Peyer's patch (tissue), 4 donors: Measurements from ENCODE around the gene CD38. TPM values are rescaled to one million over a fixed set of nuclear protein-coding genes. Genes with fewer than 3 reads are reported as not detected.
"Not testable (repeated sequence)": the region's sequence is repeated elsewhere in the genome, so short reads cannot be mapped to it uniquely, and the experiment has no call there.

ENCODE experiments used
- DNase-seq, 3 donors: peaks; one replicate each; pipeline ENCODE4 v3.0.0-alpha.2; 2017 to 2019
- H3K27ac ChIP-seq, 4 donors: fragments of 200-600 bp; sonication (generic); one replicate each; pipeline ENCODE4 v1.5.1; 2016 to 2019
- H3K27me3 ChIP-seq, 2 donors: fragments of 200-600 bp; sonication (generic); one replicate each; pipeline ENCODE4 v1.5.1; 2019
- H3K36me3 ChIP-seq, 3 donors: fragments of 200-600 bp; sonication (generic); one replicate each; pipeline ENCODE4 v1.5.1; 2016 to 2019
- H3K4me1 ChIP-seq, 4 donors: fragments of 200-600 bp; sonication (generic); one replicate each; pipeline ENCODE4 v1.5.1; 2016 to 2019
- H3K4me3 ChIP-seq, 4 donors: fragments of 200-600 bp; sonication (generic); 1 replicate in 3 of 4; 2 replicates in 1 of 4; pipeline ENCODE4 v1.5.1; 2016 to 2019; ENCODE audit warnings: mild to moderate bottlenecking in 1 of 4
- H3K9me3 ChIP-seq, 4 donors: fragments of 200-600 bp; sonication (generic); one replicate each; pipeline ENCODE4 v1.5.1; 2016 to 2019; ENCODE audit warnings: mild to moderate bottlenecking in 1 of 4
- POLR2A ChIP-seq, 2 donors: fragments of 450-650 bp; IDR thresholded peaks; one replicate each; pipeline ENCODE4 v1.5.1; 2017; ENCODE audit warnings: antibody characterized with exemption in 2 of 2, mild to moderate bottlenecking in 2 of 2, moderate library complexity in 2 of 2
- total RNA-seq, 4 donors: library from RNA; depleted of rRNA; stranded (reverse); fragments of >200 nt; gene quantifications; one replicate each; pipeline ENCODE4 v1.1.0, GENCODE V29; 2016
- TF ChIP-seq, protein P1 (sequence below), 6 experiments: fragments of 450-650 bp in 4 of 6; fragments of 200-600 bp in 2 of 6; sonication (generic) in 1 of 6; IDR thresholded peaks; one replicate each; pipeline ENCODE4 v1.5.1; 2017 to 2019; ENCODE audit warnings: antibody characterized with exemption in 6 of 6, mild to moderate bottlenecking in 3 of 6, moderate library complexity in 1 of 6

The CD38 gene
- total RNA-seq, 4 donors from 2014 or later, result 2.1 to 19.0 (median 3.9) TPM

DNA sequence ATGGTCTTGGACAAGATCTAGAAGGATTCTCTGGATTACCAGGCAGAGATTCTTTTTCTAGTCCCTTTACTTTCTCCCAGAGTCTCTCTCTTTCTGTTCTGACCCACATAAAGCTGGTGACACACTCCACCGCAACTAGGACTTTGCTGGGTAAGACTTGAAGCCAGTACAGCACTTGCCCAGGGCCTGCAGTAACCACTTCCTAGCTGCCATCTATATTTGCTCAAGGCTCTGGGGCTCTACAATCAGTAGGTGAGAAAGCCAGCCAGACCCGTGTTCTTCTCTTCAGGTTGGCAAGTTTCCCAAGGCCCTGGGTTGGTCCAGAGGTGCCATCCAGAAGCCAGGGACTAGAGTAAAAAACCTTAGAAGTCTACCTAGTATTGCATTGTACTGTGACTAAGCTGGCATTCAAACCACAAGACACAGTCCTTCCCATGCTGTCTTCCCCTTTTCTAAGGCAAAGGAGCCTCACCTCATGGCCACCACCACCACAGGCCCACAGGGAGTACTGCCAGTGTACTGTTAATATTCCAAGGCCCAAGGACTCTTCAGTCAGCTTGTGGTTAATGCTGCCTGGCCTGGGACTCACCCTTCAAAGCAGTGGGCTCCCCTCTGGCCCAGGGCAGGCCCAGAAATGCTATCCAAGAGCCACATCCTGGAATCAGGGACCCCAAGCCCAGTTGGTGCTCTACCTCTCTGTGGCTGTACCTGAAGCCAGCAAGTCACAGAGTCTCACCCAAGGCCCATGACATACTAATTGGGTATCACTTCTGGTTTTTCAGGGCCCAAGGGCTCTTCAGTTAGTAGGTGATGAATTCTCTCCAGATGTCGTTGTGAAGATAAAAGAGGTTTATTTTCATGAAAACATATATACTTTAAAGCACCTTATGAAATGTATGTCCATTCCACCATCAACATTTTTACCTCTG lies 54.7 kb downstream of the CD38 start:
- Histone ChIP-seq H3K9me3 (no peaks in the 10 kb centered on the region), H3K4me1 (no peaks in the 10 kb centered on the region), H3K36me3 (no peaks in the 10 kb centered on the region), H3K4me3 (no peak overlapping the region), H3K27me3 (no peaks in the 10 kb centered on the region), H3K27ac (no peak overlapping the region)
- DNase-seq, result no peak
- no peak for TF ChIP-seq POLR2A (IDR thresholded peaks at IDR 0.05)
- TF ChIP-seq, protein P1, sequence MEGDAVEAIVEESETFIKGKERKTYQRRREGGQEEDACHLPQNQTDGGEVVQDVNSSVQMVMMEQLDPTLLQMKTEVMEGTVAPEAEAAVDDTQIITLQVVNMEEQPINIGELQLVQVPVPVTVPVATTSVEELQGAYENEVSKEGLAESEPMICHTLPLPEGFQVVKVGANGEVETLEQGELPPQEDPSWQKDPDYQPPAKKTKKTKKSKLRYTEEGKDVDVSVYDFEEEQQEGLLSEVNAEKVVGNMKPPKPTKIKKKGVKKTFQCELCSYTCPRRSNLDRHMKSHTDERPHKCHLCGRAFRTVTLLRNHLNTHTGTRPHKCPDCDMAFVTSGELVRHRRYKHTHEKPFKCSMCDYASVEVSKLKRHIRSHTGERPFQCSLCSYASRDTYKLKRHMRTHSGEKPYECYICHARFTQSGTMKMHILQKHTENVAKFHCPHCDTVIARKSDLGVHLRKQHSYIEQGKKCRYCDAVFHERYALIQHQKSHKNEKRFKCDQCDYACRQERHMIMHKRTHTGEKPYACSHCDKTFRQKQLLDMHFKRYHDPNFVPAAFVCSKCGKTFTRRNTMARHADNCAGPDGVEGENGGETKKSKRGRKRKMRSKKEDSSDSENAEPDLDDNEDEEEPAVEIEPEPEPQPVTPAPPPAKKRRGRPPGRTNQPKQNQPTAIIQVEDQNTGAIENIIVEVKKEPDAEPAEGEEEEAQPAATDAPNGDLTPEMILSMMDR (IDR thresholded peaks at IDR 0.05), result no peak

DNA sequence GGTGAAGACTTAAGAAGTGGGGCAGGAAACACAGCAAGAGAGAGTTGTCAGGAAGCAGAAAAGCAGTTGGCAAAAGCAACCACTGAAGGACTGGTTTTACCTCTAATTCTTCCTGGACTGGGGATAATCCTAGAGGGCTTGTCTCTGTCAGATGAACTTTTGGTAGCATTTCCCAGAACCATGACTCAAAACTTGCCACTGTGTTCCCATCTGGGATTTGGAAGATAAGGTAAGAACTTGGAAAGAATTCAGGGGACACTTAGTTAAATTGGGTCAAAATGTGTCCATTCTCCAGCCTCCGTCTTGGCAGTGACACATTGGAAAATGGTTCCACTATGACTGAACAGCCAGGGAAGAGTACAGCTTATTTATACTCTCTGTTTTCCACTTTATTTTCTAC lies 55.7 kb downstream of the CD38 start:
- Histone ChIP-seq H3K27ac (no peak overlapping the region), H3K4me1 (no peaks in the 10 kb centered on the region), H3K36me3 (no peaks in the 10 kb centered on the region), H3K27me3 (no peaks in the 10 kb centered on the region), H3K4me3 (no peak overlapping the region), H3K9me3 (no peaks in the 10 kb centered on the region)
- DNase-seq, result no peak
- TF ChIP-seq, protein P1 (IDR thresholded peaks at IDR 0.05), result no peak
- no peak for TF ChIP-seq POLR2A (IDR thresholded peaks at IDR 0.05)

DNA sequence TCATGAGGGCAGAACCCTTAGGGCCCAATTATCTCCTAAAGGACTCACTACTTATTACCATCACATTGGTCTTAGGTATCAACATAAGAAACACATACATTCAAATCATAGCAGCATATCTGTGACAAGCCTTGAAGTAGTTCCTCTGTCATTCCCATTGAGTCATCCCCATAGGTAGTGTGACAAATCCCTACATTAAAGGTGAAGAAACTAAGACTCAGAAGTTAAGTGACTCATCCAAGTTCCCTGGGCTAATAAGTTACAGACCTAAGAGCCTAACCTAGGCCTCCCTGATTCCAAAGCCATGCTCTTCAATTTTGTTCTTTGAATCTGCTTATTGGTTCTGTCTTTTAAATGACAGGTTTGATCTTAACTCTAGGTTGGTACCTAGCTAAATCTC lies 58.2 kb downstream of the CD38 start:
- no peak for DNase-seq

DNA sequence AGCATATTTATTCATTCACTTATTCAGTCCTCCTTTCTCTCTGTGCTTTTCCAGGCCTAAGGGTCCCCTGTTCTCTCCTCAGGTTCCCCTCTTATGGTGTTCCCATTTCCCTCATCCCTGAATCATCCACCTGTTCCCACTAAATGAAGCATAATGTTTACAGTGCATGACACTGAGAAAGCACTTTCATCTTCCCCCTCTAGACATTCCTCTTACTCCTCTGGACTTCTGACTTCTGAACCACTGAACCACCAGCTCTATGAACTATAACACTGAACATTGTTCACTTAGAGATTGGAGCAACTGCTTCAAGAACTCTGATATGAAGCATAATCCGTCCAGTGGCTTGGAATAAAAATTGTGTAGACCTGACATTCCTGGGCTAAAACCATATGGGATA lies 59.5 kb downstream of the CD38 start:
- DNase-seq, result no peak
- Histone ChIP-seq H3K27ac (no peak overlapping the region), H3K9me3 (no peaks in the 10 kb centered on the region), H3K27me3 (no peaks in the 10 kb centered on the region), H3K4me1 (no peaks in the 10 kb centered on the region), H3K36me3 (no peaks in the 10 kb centered on the region), H3K4me3 (no peak overlapping the region)
- no peak for TF ChIP-seq POLR2A (IDR thresholded peaks at IDR 0.05)
- TF ChIP-seq, protein P1 (IDR thresholded peaks at IDR 0.05), result no peak

More for the DNA sequence above, 58.2 kb downstream of the CD38 start:
- no peak overlapping the region for H3K4me3 ChIP-seq
- no peaks in the 10 kb centered on the region for H3K9me3 ChIP-seq
- H3K36me3 ChIP-seq, result no peaks in the 10 kb centered on the region
- no peak overlapping the region for H3K27ac ChIP-seq
- TF ChIP-seq, protein P1 (IDR thresholded peaks at IDR 0.05), result no peak
- no peak for TF ChIP-seq POLR2A (IDR thresholded peaks at IDR 0.05)
- no peaks in the 10 kb centered on the region for H3K4me1 ChIP-seq
- H3K27me3 ChIP-seq, result no peaks in the 10 kb centered on the region

DNA sequence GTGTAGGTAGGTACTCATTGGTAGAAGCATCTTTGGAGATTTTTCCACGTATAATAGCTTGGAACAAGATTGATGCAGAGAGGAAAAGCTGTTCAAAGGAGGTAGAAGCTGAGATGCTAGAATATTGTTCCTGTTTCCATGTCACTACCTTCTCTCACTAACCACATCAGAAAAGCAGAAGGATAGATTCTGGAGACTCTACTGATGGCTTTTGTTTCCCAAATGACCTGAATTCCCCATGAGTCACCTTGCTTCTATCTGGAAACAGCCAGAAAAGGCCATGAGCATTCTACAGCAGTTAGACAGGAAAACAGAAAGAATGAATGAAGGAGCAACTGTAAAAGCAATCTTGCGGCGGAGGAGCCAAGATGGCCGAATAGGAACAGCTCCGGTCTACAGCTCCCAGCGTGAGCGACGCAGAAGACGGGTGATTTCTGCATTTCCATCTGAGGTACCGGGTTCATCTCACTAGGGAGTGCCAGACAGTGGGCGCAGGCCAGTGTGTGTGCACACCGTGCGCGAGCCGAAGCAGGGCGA lies 63.1 kb downstream of the CD38 start:
- H3K4me1 ChIP-seq, H3K36me3 ChIP-seq, H3K27me3 ChIP-seq, H3K9me3 ChIP-seq, DNase-seq, H3K27ac ChIP-seq, H3K4me3 ChIP-seq: not testable (repeated sequence)

DNA sequence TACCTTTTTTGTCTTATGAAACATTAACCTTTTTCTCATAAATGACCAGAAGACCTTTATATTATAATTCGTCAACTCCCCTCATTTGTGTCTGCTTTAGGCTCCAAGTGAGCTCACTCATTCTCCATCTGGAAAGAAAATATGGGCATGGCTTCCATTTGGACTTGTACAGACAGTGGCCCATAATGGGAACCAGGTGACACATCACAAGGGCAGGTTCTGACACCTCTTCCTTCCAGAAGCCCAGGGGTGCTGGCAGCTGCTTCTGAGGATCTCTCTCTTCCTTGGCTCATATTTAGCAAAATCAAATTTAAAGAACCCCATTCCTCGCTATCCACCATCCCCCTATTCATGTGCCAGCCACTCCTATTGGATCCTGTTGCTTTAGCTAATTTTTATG lies 69.6 kb downstream of the CD38 start:
- H3K27me3 ChIP-seq, result no peaks in the 10 kb centered on the region
- H3K27ac ChIP-seq, result no peak overlapping the region
- no peak for TF ChIP-seq POLR2A (IDR thresholded peaks at IDR 0.05)
- TF ChIP-seq, protein P1 (IDR thresholded peaks at IDR 0.05), result no peak

More for the DNA sequence above, 69.6 kb downstream of the CD38 start:
- H3K4me1 ChIP-seq, result no peaks in the 10 kb centered on the region
- DNase-seq, result no peak
- H3K36me3 ChIP-seq, result no peaks in the 10 kb centered on the region
- H3K4me3 ChIP-seq, result no peak overlapping the region
- H3K9me3 ChIP-seq, result no peaks in the 10 kb centered on the region
